SK-N-SH (cell line): Measurements from ENCODE around the gene CLEC16A.

Source experiments
- CTCF ChIP-seq: fragments of 200-600 bp; sonication (generic); IDR thresholded peaks from 2 replicates; pipeline ENCODE4 v1.6.1; 2017; ENCODE audit warnings: antibody characterized with exemption, mild to moderate bottlenecking, moderate library complexity
- GABPA ChIP-seq: IDR thresholded peaks from 2 replicates; pipeline ENCODE4 v1.4.0; 2012; ENCODE audit warnings: low read depth, mild to moderate bottlenecking
- MXI1 ChIP-seq: IDR thresholded peaks from 2 replicates; pipeline ENCODE4 v1.6.1; 2012; ENCODE audit warnings: mild to moderate bottlenecking, low read depth, low read length, improper control_type of control experiment

- no peak for TF ChIP-seq GABPA
- no peak for TF ChIP-seq CTCF
- no peak for TF ChIP-seq MXI1
These were observed 187.3 kb downstream of the CLEC16A start for GRCh38 chr16:11131706-11132105.
